NCI-H82 treated with DMSO at 0.1 percent for 48 hours (cell line): ENCODE data around the gene HS3ST4.

Experiments used
- DNase-seq: peaks from one replicate; lab custom pipeline; 2025; ENCODE audit not compliant: unreplicated experiment; lab: John Stamatoyannopoulos, UW

HS3ST4 gene

GRCh38 chr16:25817876-25818275, 126.1 kb downstream of the HS3ST4 start:
- DNase-seq = no peak

- DNase-seq = no peak
Observed at GRCh38 chr16:25823891-25824290, 132.1 kb downstream of the HS3ST4 start.

GRCh38 chr16:25827709-25828108, 135.9 kb downstream of the HS3ST4 start:
- no peak for DNase-seq

- no peak for DNase-seq
Observed at GRCh38 chr16:25828510-25828909, 136.8 kb downstream of the HS3ST4 start.

GRCh38 chr16:25832291-25832690, 140.5 kb downstream of the HS3ST4 start:
- DNase-seq = no peak

- no peak for DNase-seq
Observed at GRCh38 chr16:25834101-25834500, 142.3 kb downstream of the HS3ST4 start.

- no peak for DNase-seq
Observed at GRCh38 chr16:25835126-25835525, 143.4 kb downstream of the HS3ST4 start.

GRCh38 chr16:25838724-25839186, 147.0 kb downstream of the HS3ST4 start:
- peak; percentile 66 for DNase-seq

GRCh38 chr16:25841761-25842160, 150.0 kb downstream of the HS3ST4 start:
- DNase-seq = peak; percentile 89

- no peak for DNase-seq
Observed at GRCh38 chr16:25845901-25846300, 154.1 kb downstream of the HS3ST4 start.

- no peak for DNase-seq
Observed at GRCh38 chr16:25854141-25854540, 162.4 kb downstream of the HS3ST4 start.

- no peak for DNase-seq
Observed at GRCh38 chr16:25855063-25855462, 163.3 kb downstream of the HS3ST4 start.

GRCh38 chr16:25855818-25856217, 164.1 kb downstream of the HS3ST4 start:
- DNase-seq = no peak

GRCh38 chr16:25859645-25860044, 167.9 kb downstream of the HS3ST4 start:
- DNase-seq = no peak

- DNase-seq = peak; percentile 20
Observed at GRCh38 chr16:25867041-25867440, 175.3 kb downstream of the HS3ST4 start.

- peak; percentile 70 for DNase-seq
Observed at GRCh38 chr16:25868106-25868505, 176.3 kb downstream of the HS3ST4 start.

- peak; percentile 81 for DNase-seq
Observed at GRCh38 chr16:25868706-25869370, 177.1 kb downstream of the HS3ST4 start.

GRCh38 chr16:25872369-25873070, 180.8 kb downstream of the HS3ST4 start:
- DNase-seq = no peak

- no peak for DNase-seq
Observed at GRCh38 chr16:25874196-25874595, 182.4 kb downstream of the HS3ST4 start.

- no peak for DNase-seq
Observed at GRCh38 chr16:25875956-25876598, 184.3 kb downstream of the HS3ST4 start.

GRCh38 chr16:25877103-25877502, 185.3 kb downstream of the HS3ST4 start:
- DNase-seq = no peak

- no peak for DNase-seq
Observed at GRCh38 chr16:25886598-25886997, 194.8 kb downstream of the HS3ST4 start.
